ENCODE results near the gene ZDHHC11B. TPM values are rescaled to one million over a fixed set of nuclear protein-coding genes. Genes with fewer than 3 reads are reported as not detected.
"Not testable (repeated sequence)": the region's sequence is repeated elsewhere in the genome, so short reads cannot be mapped to it uniquely, and the experiment has no call there.

ZDHHC11B gene
- total RNA-seq, 1 experiment from 2014 or later: 0.40 TPM

- DNase-seq (ENCODE audit: low read depth): not testable (repeated sequence)
Observed at GRCh38 chr5:754143-754632, 30.3 kb downstream of the ZDHHC11B start.

DNA sequence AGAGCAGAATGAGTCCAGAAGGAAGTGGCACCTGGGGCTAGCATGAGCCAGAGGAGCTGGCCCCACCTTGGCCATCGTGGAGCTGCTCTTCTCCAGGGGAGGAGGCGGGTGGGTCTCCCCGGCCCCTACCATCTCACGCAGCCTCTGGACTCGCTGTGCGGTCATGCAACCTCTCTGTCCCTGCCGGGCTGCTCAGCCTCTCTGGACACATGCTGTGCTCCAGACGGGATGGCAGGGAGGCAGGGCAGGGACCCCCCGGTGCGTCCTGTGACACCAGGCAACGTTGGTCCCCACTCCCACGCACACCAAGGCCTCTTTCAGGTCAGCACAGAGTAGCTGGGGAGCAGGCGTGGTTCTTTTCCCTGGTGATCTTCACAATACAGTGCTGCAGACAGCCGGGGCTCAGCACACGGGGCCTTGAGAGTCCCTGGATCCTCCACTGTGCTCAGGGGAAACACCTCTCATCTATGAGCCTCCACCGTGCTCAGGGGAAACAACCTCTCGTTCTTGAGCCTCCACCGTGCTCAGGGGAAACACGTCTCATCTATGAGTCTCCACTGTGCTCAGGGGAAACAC, 30.9 kb downstream of the ZDHHC11B start:
- DNase-seq (ENCODE audit: low read depth): not testable (repeated sequence)

GRCh38 chr5:752532-753115, 31.9 kb downstream of the ZDHHC11B start:
- not testable (repeated sequence) for DNase-seq (ENCODE audit: low read depth)

DNA sequence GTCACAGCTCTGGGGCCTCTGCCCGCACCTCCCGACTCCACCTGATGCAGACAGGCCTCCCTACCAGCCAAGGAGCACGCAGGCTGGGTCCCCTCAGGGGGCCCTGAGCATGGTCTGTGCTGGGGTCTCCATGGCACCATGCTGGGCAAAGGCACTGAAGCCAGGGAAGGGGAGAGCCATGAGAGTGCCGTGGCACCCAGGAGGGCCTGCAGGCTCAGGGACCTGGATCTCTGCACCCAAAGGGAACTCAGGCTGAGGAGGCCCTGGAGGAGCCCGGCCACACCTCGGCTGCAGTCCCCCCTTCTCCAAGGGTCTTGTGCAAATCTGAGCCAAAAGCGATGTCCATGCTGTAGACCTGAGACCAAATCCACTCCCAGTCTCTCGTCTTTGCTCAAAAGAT, 32.5 kb downstream of the ZDHHC11B start:
- DNase-seq (ENCODE audit: low read depth): not testable (repeated sequence)

GRCh38 chr5:751496-751895, 33.0 kb downstream of the ZDHHC11B start:
- no peak for DNase-seq (ENCODE audit: low read depth)

DNA sequence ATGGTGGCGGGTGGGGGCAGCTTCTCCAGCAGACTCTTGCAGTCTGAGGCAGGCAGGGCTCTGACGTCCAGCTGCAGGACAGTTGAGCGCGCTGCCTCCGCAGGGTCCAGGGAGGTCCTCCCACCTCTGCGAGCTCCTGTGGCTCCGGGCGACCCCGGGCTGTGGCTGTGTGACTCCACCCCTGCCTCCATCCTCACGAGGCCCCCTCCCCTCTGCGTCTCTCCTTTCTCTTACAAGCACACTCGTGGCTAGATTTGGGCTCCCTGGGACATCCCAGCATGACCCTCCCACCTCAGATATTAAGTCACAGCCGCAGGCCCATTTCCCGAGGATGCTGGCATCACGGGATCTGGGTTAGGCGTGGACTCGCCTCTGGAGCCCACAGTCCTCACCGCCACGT, 34.3 kb downstream of the ZDHHC11B start:
- DNase-seq (ENCODE audit: low read depth): not testable (repeated sequence)

GRCh38 chr5:749101-749670, 35.3 kb downstream of the ZDHHC11B start:
- no peak for DNase-seq (ENCODE audit: low read depth)

GRCh38 chr5:748011-748980, 36.2 kb downstream of the ZDHHC11B start:
- not testable (repeated sequence) for DNase-seq (ENCODE audit: low read depth)

GRCh38 chr5:747303-747844, 37.2 kb downstream of the ZDHHC11B start:
- not testable (repeated sequence) for DNase-seq (ENCODE audit: low read depth)

DNA sequence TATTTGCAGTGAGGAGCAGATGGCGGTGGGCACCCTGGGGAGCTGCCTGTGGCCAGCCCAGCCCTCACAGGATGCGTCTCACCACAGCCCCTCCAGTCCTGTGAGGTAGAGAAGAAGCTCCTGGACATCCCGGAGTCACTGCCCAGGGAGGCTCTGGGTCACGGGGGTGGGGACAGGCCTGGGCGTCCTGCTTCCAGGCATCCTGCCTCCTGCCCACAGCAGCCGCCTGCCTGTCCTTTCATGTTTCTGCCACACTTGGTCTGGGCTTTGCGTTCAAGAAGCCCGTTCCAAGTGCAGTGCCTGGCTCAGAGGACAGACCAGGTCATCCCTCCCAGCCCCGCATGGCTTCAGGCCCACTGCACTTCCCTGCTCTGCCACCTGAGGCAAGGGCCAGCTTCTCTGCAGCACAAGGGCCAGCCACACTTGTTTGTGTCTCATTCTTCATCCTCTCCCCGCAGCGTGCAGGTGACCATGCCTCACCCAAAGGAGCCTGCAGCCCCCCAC, 38.2 kb downstream of the ZDHHC11B start:
- DNase-seq (ENCODE audit: low read depth): no peak

DNA sequence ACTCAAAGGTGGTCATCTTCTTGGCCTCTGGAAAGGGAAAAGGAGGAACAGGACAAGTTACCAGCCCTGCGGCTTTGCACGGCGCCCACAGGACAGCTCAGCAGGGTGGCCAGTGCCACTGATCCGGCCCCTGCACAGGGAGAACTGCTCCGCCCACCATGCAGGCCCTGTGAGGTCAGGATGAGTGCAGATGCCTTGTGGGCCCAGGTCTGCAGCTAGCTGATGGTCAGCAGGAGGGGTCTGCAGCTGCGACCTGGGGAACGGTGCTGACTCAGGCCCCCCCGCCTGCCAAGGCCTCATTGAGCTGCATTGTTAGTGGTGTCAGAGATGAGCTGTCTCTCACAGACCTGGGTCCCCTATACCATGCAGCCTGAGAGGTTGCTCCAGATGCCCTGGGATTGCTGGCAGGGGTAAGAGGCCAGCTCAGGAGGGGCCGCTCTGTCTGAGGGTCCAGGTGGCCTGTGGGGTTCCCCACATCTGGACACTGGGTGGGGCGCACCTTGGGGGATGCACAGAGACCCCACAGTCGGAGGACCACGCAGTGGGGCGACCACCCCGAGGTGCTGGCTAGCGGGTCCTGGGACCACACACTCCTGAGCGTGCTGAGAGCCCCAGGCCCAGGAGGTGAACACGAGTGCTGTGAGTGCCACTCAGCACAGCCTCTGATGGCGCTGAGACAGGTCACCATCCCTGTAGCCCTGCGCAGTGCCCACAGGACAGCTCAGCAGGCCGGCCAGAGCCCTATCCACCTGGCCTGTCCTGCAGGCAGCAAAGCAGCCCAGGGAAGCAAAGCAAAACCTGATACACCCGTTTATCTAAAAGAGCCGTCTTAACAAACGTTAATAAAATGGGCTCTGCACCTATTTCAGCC, 39.0 kb downstream of the ZDHHC11B start:
- not testable (repeated sequence) for DNase-seq (ENCODE audit: low read depth)

- not testable (repeated sequence) for DNase-seq (ENCODE audit: low read depth)
Observed at GRCh38 chr5:743696-744404, 40.7 kb downstream of the ZDHHC11B start.

GRCh38 chr5:742276-742675, 42.3 kb downstream of the ZDHHC11B start:
- not testable (repeated sequence) for DNase-seq (ENCODE audit: low read depth)

GRCh38 chr5:734145-734544, 50.4 kb downstream of the ZDHHC11B start:
- DNase-seq (ENCODE audit: low read depth): not testable (repeated sequence)

DNA sequence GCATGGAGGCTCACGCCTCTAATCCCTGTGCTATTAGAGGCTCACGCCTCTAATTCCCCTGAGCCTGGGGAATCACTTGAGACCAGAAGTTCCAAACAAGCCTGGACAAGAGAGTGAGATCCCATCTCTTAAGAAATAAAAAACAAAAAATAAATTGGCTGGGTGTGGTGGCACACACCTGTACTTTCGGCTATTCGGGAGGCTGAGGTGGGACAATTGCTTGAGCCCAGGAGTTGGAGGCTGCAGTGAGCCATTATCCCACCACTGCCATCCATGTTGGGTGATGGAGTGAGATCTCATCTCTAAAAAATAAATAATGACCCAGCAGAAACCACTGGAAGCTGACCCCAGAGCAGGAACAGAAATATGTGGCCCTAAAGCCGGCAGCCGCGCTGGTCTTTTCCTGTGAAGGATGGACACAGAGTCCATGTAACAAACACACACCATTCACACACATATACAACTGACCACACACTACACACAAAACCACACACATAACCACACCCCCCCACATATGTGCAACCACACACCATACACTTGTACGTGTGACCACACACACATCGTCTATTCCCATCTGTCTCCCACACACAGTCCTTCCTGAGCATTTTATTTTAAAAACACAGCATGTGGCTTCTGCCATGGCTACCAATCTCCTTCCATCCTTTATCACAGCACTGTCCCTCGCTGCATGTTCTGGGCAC, 51.6 kb downstream of the ZDHHC11B start:
- DNase-seq (ENCODE audit: low read depth): not testable (repeated sequence)

DNA sequence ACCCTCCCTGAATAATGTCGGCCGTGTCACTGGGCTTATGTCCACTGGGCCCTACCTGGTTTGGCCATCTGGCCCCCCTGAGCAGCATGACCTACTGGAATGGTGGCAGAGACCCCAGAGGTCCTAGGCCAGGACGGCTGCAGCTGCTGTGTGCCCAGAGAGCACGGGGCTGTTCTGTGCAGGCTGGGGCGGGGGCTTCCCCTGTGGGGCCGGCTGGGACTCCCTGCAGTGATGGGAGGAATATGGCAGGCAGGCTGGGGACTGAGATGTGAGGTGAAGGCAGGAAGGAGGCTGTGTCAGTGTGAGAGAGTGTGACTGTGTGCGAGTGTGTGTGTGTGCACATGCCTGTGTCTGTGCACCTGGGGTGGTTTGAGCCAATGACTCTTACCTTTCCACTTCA, 55.3 kb downstream of the ZDHHC11B start:
- DNase-seq (ENCODE audit: low read depth): not testable (repeated sequence)

DNA sequence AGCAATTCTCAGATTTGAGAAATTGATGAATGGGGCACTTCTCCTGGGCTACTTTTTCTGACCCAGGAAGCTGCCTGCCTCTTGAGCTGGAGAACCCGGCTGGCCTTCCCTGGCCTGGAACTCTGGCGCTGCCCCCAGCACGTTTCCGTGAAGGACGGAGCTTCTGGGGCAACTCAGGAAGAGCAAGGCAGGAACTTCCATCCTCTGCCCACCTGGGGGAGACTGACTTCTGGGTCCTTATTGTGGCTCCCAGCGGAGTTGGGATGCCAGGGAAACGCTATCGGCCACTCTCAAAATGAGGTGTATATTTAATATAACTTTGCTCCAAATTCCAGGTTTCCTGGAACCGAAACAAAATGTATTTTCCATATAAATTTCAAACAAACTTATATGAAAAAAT, 57.4 kb downstream of the ZDHHC11B start:
- DNase-seq (ENCODE audit: low read depth): not testable (repeated sequence)

DNA sequence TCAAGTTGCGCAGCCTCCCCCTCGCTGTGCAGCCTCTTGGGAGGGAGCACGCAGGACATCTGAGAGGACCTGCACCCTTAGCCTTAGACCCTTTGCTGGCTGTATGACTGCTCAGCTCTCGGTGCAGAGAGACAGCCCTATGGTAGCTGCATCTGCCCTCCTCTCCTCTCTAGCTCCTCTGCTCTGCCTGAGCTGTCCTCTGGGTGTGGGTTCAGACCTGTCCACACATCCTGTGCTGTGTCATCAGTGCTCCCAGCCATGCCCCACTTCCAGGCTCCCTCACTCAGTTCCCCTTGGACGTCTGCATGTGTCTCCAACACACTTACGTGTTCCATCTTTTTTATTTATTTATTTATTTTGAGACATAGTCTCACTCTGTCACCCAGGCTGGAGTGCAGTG, 60.7 kb downstream of the ZDHHC11B start:
- not testable (repeated sequence) for DNase-seq (ENCODE audit: low read depth)

DNA sequence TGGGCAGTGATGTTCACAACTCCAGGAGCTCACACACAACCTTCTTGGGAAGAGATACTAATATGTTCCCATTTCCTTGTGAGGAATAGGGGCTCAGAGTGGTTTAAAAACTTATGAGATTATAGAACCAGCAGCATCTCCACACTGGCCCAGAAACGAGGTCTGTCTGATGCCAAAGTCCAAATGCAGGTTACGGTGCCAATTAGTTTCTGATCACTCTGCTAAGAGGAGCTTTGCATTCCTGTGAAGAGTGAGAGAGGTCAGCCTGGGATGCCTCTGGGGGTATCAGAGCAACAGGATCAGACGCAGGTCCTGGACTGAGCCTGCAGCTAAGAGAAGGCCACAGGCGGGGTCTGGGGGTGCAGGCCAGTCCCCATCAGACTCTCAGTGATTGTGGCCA, 61.2 kb downstream of the ZDHHC11B start:
- DNase-seq (ENCODE audit: low read depth): not testable (repeated sequence)
